Astrocyte (in vitro differentiated cells and primary cell): Measurements from ENCODE around the gene SLC30A1. TPM values are rescaled to one million over a fixed set of nuclear protein-coding genes. Genes with fewer than 3 reads are reported as not detected.

Source experiments
- DNase-seq: peaks from one replicate; pipeline ENCODE4 v3.0.0-alpha.2; 2010; ENCODE audit warnings: low read depth
- FAIRE-seq: peaks from 2 replicates; lab custom pipeline; 2011; peaks lifted over from hg19 to GRCh38; lab: Jason Lieb, UNC
- H2AFZ ChIP-seq: 2 replicates; pipeline ENCODE4 v1.6.0; 2012; ENCODE audit warnings: low read depth, low read length, inconsistent platforms
- H3K27ac ChIP-seq: 2 replicates; pipeline ENCODE4 v1.5.1; 2011; ENCODE audit warnings: low read depth, low read length, inconsistent platforms
- H3K27me3 ChIP-seq: 2 replicates; pipeline ENCODE4 v1.6.0; 2011; ENCODE audit warnings: low read length, inconsistent platforms; ENCODE audit not compliant: insufficient read depth
- H3K36me3 ChIP-seq: 2 replicates; pipeline ENCODE4 v1.5.1; 2011; ENCODE audit warnings: low read length, inconsistent platforms; ENCODE audit not compliant: insufficient read depth
- H3K4me1 ChIP-seq: 2 replicates; pipeline ENCODE4 v1.5.1; 2011; ENCODE audit warnings: low read length, inconsistent platforms; ENCODE audit not compliant: insufficient read depth
- H3K4me2 ChIP-seq: 2 replicates; pipeline ENCODE4 v1.6.0; 2012; ENCODE audit warnings: low read length, inconsistent platforms
- H3K4me3 ChIP-seq: 2 replicates; pipeline ENCODE4 v1.5.1; 2011; ENCODE audit warnings: low read depth, mild to moderate bottlenecking, low read length, inconsistent platforms; ENCODE audit not compliant: insufficient read depth
- H3K79me2 ChIP-seq: 2 replicates; pipeline ENCODE4 v1.6.0; 2012; ENCODE audit warnings: mild to moderate bottlenecking, low read length, inconsistent platforms; ENCODE audit not compliant: insufficient read depth
- H3K9ac ChIP-seq: 2 replicates; pipeline ENCODE4 v1.6.0; 2012; ENCODE audit warnings: mild to moderate bottlenecking, low read length, inconsistent platforms
- H3K9me3 ChIP-seq: 2 replicates; pipeline ENCODE4 v1.5.1; 2012; ENCODE audit warnings: low read depth, mild to moderate bottlenecking, low read length, inconsistent platforms; ENCODE audit not compliant: insufficient read depth
- H4K20me1 ChIP-seq: 2 replicates; pipeline ENCODE4 v1.6.0; 2012; ENCODE audit warnings: low read length, inconsistent platforms; ENCODE audit not compliant: insufficient read depth
- H3K27ac Mint-ChIP-seq: one replicate; pipeline ENCODE4 v1.8.0; 2021; ENCODE audit warnings: mild to moderate bottlenecking, mixed read lengths; ENCODE audit not compliant: unreplicated experiment
- H3K27me3 Mint-ChIP-seq: one replicate; pipeline ENCODE4 v1.8.0; 2021; ENCODE audit warnings: low read depth, mixed read lengths; ENCODE audit not compliant: unreplicated experiment
- H3K36me3 Mint-ChIP-seq: one replicate; pipeline ENCODE4 v1.8.0; 2021; ENCODE audit warnings: low read depth, mixed read lengths; ENCODE audit not compliant: unreplicated experiment
- H3K4me1 Mint-ChIP-seq: one replicate; pipeline ENCODE4 v1.8.0; 2021; ENCODE audit warnings: low read depth, mixed read lengths; ENCODE audit not compliant: unreplicated experiment
- H3K4me3 Mint-ChIP-seq: one replicate; pipeline ENCODE4 v1.8.0; 2021; ENCODE audit warnings: mild to moderate bottlenecking, moderate library complexity, mixed read lengths; ENCODE audit not compliant: unreplicated experiment
- H3K9me3 Mint-ChIP-seq: one replicate; pipeline ENCODE4 v1.8.0; 2021; ENCODE audit warnings: mild to moderate bottlenecking, mixed read lengths; ENCODE audit not compliant: unreplicated experiment
- CTCF ChIP-seq: IDR thresholded peaks from 2 replicates; pipeline ENCODE4 v1.5.1; 2011; ENCODE audit warnings: low read depth, mild to moderate bottlenecking, inconsistent platforms, low read length, moderate library complexity; ENCODE audit not compliant: insufficient read depth
- EZH2 ChIP-seq: IDR thresholded peaks from 2 replicates; pipeline ENCODE4 v1.6.1; 2012; ENCODE audit warnings: mild to moderate bottlenecking, low read length, inconsistent platforms; ENCODE audit not compliant: insufficient read depth
- total RNA-seq: library from RNA; stranded (reverse); gene quantifications from 2 replicates; pipeline ENCODE4 v1.2.1, GENCODE V29; 2021

SLC30A1 gene
- total RNA-seq, 1 donor from 2014 or later, result 35.0 TPM

DNA sequence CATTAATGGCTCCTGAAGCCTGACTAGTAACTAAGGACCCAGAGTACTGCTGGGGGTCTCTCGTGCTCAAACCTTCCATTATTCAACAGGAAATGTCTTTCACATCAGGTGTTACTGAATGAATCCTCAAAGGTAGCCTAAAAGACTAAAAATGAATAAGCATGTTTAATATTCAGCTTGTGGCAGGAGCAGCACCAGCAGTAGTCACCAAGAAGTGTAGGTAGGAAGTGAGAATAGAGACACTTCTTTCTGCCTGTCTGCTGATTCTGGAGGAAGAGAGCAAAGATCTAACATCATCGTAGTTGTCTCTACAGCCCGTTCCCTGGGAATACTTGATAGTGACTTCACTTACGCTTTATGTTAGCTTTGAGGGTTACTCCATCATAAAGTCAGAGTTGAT, 7.6 kb upstream of the SLC30A1 start:
- peaks cover 12% of the 10 kb centered on the region for H3K4me1 Mint-ChIP-seq
- Histone ChIP-seq H2AFZ (no peak overlapping the region), H3K4me1 (peaks cover 6% of the 10 kb centered on the region), H3K27ac (no peak overlapping the region), H4K20me1 (no peaks in the 10 kb centered on the region), H3K9me3 (no peaks in the 10 kb centered on the region), H3K36me3 (no peaks in the 10 kb centered on the region), H3K4me2 (no peak overlapping the region), H3K27me3 (no peaks in the 10 kb centered on the region), H3K79me2 (no peaks in the 10 kb centered on the region), H3K4me3 (no peak overlapping the region), H3K9ac (no peak overlapping the region)
- no peaks in the 10 kb centered on the region for H3K27me3 Mint-ChIP-seq
- no peak overlapping the region for H3K4me3 Mint-ChIP-seq
- H3K27ac Mint-ChIP-seq, result no peak overlapping the region
- no peaks in the 10 kb centered on the region for H3K36me3 Mint-ChIP-seq
- TF ChIP-seq EZH2, result no peak
- no peak for TF ChIP-seq CTCF
- FAIRE-seq, result no peak
- DNase-seq, result no peak
- peaks cover 2% of the 10 kb centered on the region for H3K9me3 Mint-ChIP-seq

- no peak overlapping the region for H3K27ac ChIP-seq
- no peak overlapping the region for H3K4me3 Mint-ChIP-seq
- peaks cover 19% of the 10 kb centered on the region for H3K4me1 Mint-ChIP-seq
- H3K4me1 ChIP-seq, result peaks cover 15% of the 10 kb centered on the region
- no peaks in the 10 kb centered on the region for H3K9me3 ChIP-seq
- H3K36me3 Mint-ChIP-seq, result no peaks in the 10 kb centered on the region
- peaks cover 7% of the 10 kb centered on the region for H3K79me2 ChIP-seq
- no peak for TF ChIP-seq EZH2
- TF ChIP-seq CTCF, result no peak
- no peaks in the 10 kb centered on the region for H3K36me3 ChIP-seq
- H3K4me3 ChIP-seq, result no peak overlapping the region
- H3K27ac Mint-ChIP-seq, result no peak overlapping the region
- no peaks in the 10 kb centered on the region for H4K20me1 ChIP-seq
- FAIRE-seq, result no peak
- H3K27me3 ChIP-seq, result no peaks in the 10 kb centered on the region
- no peaks in the 10 kb centered on the region for H3K27me3 Mint-ChIP-seq
- H2AFZ ChIP-seq, result no peak overlapping the region
- H3K9ac ChIP-seq, result no peak overlapping the region
- no peak for DNase-seq
- H3K4me2 ChIP-seq, result no peak overlapping the region
- no peaks in the 10 kb centered on the region for H3K9me3 Mint-ChIP-seq
Measured at GRCh38 chr1:211583011-211583992, 4.3 kb upstream of the SLC30A1 start.

DNA sequence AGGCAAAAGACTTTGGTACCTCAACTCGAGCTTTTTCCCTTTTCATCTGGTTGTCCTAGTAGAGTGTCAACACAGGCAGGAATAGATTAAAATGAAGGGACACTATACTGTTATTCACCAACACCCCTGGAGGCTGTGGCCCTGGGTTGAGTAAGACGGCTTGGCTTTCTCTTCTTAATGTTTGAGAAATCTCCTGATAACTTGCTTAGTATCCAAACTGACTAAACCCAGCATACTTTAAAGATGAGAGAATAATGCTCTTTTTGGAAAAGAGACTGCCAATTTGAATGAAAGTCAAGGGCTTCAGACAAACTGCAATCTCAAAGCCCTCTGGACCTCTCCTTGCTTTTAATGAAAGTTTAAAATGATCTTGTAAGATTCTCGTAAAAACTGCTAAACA, 2.6 kb upstream of the SLC30A1 start:
- H4K20me1 ChIP-seq, result peaks cover 15% of the 10 kb centered on the region
- FAIRE-seq (no peak), DNase-seq (peak; percentile 81)
- H3K4me2 ChIP-seq, result peak overlapping the region; percentile 35
- Mint-ChIP-seq H3K27me3 (no peaks in the 10 kb centered on the region), H3K4me1 (peaks cover 19% of the 10 kb centered on the region), H3K4me3 (peak overlapping the region; percentile 3), H3K36me3 (peaks cover 1% of the 10 kb centered on the region), H3K27ac (peak overlapping the region; percentile 75), H3K9me3 (no peaks in the 10 kb centered on the region)
- no peaks in the 10 kb centered on the region for H3K9me3 ChIP-seq
- no peak overlapping the region for H3K4me3 ChIP-seq
- H3K9ac ChIP-seq, result peak overlapping the region; percentile 5
- H3K27me3 ChIP-seq, result no peaks in the 10 kb centered on the region
- no peak overlapping the region for H2AFZ ChIP-seq
- no peaks in the 10 kb centered on the region for H3K36me3 ChIP-seq
- peaks cover 15% of the 10 kb centered on the region for H3K4me1 ChIP-seq
- peaks cover 24% of the 10 kb centered on the region for H3K79me2 ChIP-seq
- TF ChIP-seq EZH2 (no peak), CTCF (no peak)
- H3K27ac ChIP-seq, result peak overlapping the region; percentile 34
